Epithelial cell of proximal tubule (primary cell): ENCODE measurements around the gene APOBEC2. TPM values are rescaled to one million over a fixed set of nuclear protein-coding genes. Genes with fewer than 3 reads are reported as not detected.

Experiments
- DNase-seq: peaks from one replicate; pipeline ENCODE4 v3.0.0-alpha.2; 2011; ENCODE audit warnings: low read depth
- H3K4me3 ChIP-seq: 2 replicates; pipeline ENCODE4 v1.5.1; 2011; ENCODE audit warnings: low read depth, mild to moderate bottlenecking, low read length
- total RNA-seq: library from RNA; depleted of rRNA; stranded (reverse); fragments of >200 nt; gene quantifications from 2 replicates; pipeline ENCODE4 v1.2.3, GENCODE V29; 2015
- TF ChIP-seq, protein P1 (sequence below): conservative IDR thresholded peaks from 2 replicates; pipeline ENCODE4 v1.5.1; 2012; ENCODE audit warnings: low read depth, mild to moderate bottlenecking, low read length

The APOBEC2 gene
- total RNA-seq, 1 donor from 2014 or later, result not detected

DNA sequence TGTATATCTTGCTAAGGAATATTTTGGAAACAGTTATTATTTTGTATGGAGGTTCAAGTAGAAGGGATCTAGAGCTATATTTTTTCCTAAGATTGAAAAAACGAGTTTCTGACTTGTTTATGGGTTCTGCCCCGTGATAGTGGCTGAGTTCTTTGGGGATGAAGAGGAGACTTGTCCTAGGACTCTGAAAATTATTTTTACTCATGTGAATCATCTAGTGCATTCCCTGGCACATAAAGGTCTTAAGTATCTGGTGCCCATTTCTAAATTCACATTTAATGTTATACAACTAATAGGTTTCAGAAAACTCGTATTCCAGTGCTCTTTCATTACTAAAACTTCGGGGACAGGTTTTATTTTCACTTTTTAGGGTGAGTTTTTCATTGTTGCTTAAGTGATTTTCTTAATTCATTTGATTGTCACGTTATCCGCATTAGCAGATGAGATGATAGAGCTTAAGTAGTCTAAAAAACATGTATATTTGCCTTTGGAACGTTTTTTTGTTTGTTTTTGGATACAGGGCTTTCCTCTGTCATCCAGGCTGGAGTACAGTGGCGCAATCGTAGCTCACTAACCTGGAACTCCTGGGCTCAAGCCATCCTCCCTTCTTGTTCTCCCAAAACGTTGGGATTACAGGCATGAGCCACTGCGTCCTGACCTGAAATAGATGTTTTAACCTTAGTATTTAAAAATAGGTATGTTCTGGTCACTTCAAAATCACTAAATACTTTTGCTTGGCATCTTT, 21.9 kb downstream of the APOBEC2 start:
- H3K4me3 ChIP-seq, result peak overlapping the region; percentile 90
- TF ChIP-seq, protein P1, sequence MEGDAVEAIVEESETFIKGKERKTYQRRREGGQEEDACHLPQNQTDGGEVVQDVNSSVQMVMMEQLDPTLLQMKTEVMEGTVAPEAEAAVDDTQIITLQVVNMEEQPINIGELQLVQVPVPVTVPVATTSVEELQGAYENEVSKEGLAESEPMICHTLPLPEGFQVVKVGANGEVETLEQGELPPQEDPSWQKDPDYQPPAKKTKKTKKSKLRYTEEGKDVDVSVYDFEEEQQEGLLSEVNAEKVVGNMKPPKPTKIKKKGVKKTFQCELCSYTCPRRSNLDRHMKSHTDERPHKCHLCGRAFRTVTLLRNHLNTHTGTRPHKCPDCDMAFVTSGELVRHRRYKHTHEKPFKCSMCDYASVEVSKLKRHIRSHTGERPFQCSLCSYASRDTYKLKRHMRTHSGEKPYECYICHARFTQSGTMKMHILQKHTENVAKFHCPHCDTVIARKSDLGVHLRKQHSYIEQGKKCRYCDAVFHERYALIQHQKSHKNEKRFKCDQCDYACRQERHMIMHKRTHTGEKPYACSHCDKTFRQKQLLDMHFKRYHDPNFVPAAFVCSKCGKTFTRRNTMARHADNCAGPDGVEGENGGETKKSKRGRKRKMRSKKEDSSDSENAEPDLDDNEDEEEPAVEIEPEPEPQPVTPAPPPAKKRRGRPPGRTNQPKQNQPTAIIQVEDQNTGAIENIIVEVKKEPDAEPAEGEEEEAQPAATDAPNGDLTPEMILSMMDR, result no peak
- DNase-seq, result no peak

DNA sequence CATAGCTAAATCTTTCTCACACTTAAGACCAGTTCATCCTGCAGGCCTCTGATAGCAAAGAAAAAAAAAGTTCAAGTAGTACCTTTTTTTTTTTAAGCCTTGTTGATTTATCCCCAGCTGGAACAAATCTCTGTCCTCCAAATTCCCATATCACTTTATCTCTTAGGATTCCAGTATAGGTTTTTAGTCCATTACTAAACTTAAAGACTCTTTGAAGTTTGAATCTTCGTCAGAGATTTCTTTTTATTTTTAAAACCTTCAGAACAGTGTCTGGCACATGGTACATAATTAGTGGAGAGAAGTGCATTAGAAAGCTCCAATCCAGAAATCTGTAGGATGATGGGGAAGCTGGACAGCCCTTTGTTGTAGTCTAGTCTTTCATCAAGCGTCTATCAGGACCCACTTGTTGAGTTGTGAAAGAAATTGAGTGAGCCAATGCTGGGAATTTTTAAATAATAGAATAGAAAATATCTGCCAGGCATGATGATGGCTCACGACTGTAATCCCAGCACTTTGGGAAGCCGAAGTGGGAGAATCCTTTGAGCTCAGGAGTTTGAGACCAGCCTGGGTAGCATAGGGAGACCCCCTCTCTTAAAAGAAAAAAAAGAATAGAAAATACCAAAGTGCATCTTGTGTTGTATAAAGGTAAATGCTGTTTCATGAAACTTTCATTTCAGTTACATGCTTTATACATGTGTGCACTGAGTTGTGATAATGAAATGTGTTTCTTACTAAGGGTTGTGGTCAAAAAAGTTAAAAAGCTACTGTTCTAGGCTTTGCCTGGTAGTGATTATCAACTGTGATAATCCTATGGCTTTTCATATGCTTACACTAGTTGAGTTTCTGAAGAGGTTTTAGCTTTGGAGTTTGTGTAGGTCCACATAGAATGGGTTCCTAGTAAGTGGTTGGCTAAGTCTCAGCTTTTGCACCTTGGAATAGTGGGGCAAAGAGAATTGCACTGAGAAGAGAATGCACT, 22.9 kb downstream of the APOBEC2 start:
- TF ChIP-seq, protein P1, result no peak
- no peak for DNase-seq

DNA sequence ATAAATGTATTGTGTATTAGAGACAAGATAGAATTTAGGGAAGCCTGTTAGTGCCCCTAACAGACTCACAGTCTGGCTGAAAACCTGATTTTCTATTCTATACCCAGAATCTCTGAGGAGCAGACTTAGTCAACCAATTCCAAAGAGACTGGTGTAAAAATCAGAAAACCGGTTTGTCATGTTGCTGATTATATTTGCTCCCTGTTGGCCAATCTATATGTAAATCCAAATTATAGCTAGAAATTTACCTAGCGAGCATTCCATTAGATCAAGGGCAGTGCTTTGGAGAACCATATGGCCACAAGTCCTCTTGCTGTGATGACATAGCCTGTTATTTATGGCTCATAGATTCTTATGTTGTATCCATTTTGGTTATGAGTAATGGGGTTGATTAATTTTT, 24.5 kb downstream of the APOBEC2 start:
- TF ChIP-seq, protein P1, result no peak
- H3K4me3 ChIP-seq, result no peak overlapping the region
- no peak for DNase-seq

More for the DNA sequence above, 22.9 kb downstream of the APOBEC2 start:
- H3K4me3 ChIP-seq, result no peak overlapping the region

DNA sequence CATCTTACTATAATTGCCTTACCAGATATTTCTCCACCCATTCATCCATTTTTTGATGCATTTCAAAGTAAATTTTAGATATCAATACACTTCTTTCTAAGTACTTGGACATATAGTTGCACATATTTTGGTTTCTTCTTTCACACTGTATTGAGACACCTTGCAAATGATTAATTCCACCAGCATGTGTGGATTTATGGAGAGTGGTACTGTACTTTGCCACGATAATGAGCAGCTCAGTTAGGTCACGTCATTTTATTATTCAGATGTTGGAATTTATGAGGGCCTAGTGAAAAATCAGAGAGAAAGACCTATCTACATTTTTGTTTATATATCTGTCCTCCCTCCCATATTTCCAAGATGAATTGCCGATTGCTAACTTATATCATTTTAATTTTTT, 25.1 kb downstream of the APOBEC2 start:
- no peak overlapping the region for H3K4me3 ChIP-seq
- TF ChIP-seq, protein P1, result no peak
- DNase-seq, result no peak

DNA sequence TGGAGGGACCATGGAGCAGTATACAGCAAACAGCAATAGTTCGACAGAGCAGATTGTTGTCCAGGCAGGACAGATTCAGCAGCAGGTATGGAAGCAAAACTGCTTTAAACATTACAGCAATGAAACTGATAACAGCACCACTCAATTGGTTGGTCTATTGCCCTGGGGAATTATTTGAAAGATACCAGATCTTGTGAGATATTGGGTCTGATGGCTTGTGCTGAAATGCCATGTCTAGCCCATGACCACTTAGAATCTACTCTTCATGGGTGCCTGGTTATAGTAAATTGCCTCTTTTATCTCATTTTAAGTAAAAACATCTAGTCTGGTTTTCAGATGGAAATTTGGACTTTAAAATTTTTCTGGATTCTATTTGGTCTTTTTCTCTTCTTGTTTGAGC, 26.1 kb downstream of the APOBEC2 start:
- TF ChIP-seq, protein P1, result no peak
- H3K4me3 ChIP-seq, result no peak overlapping the region
- no peak for DNase-seq

DNA sequence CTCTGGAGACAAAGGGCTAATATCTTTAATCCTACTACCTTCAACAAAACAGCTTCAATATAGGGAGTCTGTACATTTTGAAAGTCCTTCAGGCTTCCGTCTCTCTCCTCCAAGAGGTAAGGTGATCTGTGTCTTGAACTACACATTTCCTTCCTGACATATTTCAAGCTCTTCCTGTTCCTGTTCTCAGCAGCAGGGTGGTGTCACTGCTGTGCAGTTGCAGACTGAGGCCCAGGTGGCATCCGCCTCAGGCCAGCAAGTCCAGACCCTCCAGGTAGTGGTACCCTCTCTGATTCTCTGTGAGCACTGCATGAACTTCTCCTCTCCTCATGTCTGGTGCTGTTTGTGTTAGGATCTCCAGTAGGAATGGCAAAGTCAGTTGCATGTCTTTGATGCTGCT, 27.6 kb downstream of the APOBEC2 start:
- TF ChIP-seq, protein P1, result no peak
- DNase-seq, result no peak
- no peak overlapping the region for H3K4me3 ChIP-seq
